K562 treated with DMSO at 1 percent for 12 hours (cell line): ENCODE measurements around the gene SPC25. TPM values are rescaled to one million over a fixed set of nuclear protein-coding genes. Genes with fewer than 3 reads are reported as not detected.

ENCODE experiments used
- total RNA-seq: library from RNA; unstranded; fragments of 300-600 nt; gene quantifications from 2 replicates; pipeline ENCODE4 v1.2.3, GENCODE V29; 2022; ENCODE audit not compliant: insufficient read depth

Gene SPC25
- 53.3 and 88.5 TPM in 2 replicates for total RNA-seq

GRCh38 chr2:168890006-168890782 is at the start of gene SPC25:
TSS of gene SPC25 (minus strand) at chr2:168890430. CDS start at chr2:168889519, 911 bp downstream.

GRCh38 chr2:168901003-168901402 is 10.8 kb upstream of the SPC25 start, which contains the start of gene G6PC2:
TSS of gene G6PC2 (plus strand) at chr2:168901291. CDS start at chr2:168901332, 41 bp downstream.

Other genes with a start within 250 kb of the SPC25 start
- 10.2 and 18.9 TPM in 2 replicates for gene NOSTRIN, start 87.8 kb downstream of the SPC25 start, total RNA-seq
- gene G6PC2, start 10.9 kb upstream of the SPC25 start, total RNA-seq: not detected in 2 replicates
- gene ABCB11, start 140.9 kb upstream of the SPC25 start, total RNA-seq: 0.21 TPM in 1 of 2 replicates, not detected in the other
- gene DHRS9, start 179.1 kb upstream of the SPC25 start, total RNA-seq: not detected in 2 replicates